Keratinocyte (primary cell): ENCODE results near the gene ESYT3. TPM values are rescaled to one million over a fixed set of nuclear protein-coding genes. Genes with fewer than 3 reads are reported as not detected.

ENCODE experiments used
- DNase-seq: peaks from one replicate; pipeline ENCODE4 v3.0.0-alpha.2; 2011; ENCODE audit warnings: low read depth, missing footprints, low spot score
- FAIRE-seq: peaks from 2 replicates; lab custom pipeline; 2011; peaks lifted over from hg19 to GRCh38; lab: Jason Lieb, UNC
- H2AFZ ChIP-seq: 2 replicates; pipeline ENCODE4 v1.6.0; 2012; ENCODE audit warnings: low read length, control low read depth, inconsistent platforms; ENCODE audit not compliant: control insufficient read depth
- H3K27ac ChIP-seq: 2 replicates; pipeline ENCODE4 v1.5.1; 2011; ENCODE audit warnings: low read length; ENCODE audit not compliant: control insufficient read depth, insufficient read depth
- H3K27me3 ChIP-seq: 3 replicates; pipeline ENCODE4 v1.6.0; 2011; ENCODE audit warnings: low read length; ENCODE audit not compliant: control insufficient read depth, insufficient read depth; ENCODE audit errors: extremely low read depth
- H3K36me3 ChIP-seq, 2 experiments: 2 replicates in 1 of 2; 3 replicates in 1 of 2; pipeline ENCODE4 v1.5.1; 2011; ENCODE audit warnings: low read length in 2 of 2, mild to moderate bottlenecking in 1 of 2; ENCODE audit not compliant: control insufficient read depth in 2 of 2, insufficient read depth in 2 of 2; ENCODE audit errors: extremely low read depth in 1 of 2
- H3K4me1 ChIP-seq: 3 replicates; pipeline ENCODE4 v1.5.1; 2011; ENCODE audit warnings: low read length; ENCODE audit not compliant: control insufficient read depth, insufficient read depth; ENCODE audit errors: extremely low read depth
- H3K4me2 ChIP-seq: 3 replicates; pipeline ENCODE4 v1.6.0; 2011; ENCODE audit warnings: low read depth, low read length; ENCODE audit not compliant: control insufficient read depth, insufficient read depth; ENCODE audit errors: extremely low read depth
- H3K4me3 ChIP-seq, 3 experiments: fragments of 200-600 bp in 1 of 3; sonication (generic) in 1 of 3; 2 replicates in 2 of 3; 3 replicates in 1 of 3; pipeline ENCODE4 v1.5.1; 2011 to 2016; ENCODE audit warnings: low read length in 3 of 3, mild to moderate bottlenecking in 3 of 3, control low read depth in 2 of 3, inconsistent platforms in 1 of 3, low read depth in 1 of 3, mixed read lengths in 1 of 3, mixed run types in 1 of 3, moderate library complexity in 1 of 3; ENCODE audit not compliant: control insufficient read depth in 2 of 3, insufficient read depth in 2 of 3; ENCODE audit errors: extremely low read depth in 1 of 3
- H3K79me2 ChIP-seq: 2 replicates; pipeline ENCODE4 v1.6.0; 2012; ENCODE audit warnings: low read length; ENCODE audit not compliant: control insufficient read depth, insufficient read depth
- H3K9ac ChIP-seq: 3 replicates; pipeline ENCODE4 v1.6.0; 2011; ENCODE audit warnings: low read length; ENCODE audit not compliant: control insufficient read depth, insufficient read depth; ENCODE audit errors: extremely low read depth
- H3K9me1 ChIP-seq: 3 replicates; pipeline ENCODE4 v1.6.0; 2011; ENCODE audit warnings: low read length; ENCODE audit not compliant: control insufficient read depth, insufficient read depth; ENCODE audit errors: extremely low read depth
- H3K9me3 ChIP-seq: 2 replicates; pipeline ENCODE4 v1.5.1; 2012; ENCODE audit warnings: low read depth, low read length; ENCODE audit not compliant: control insufficient read depth
- H4K20me1 ChIP-seq: 3 replicates; pipeline ENCODE4 v1.6.0; 2011; ENCODE audit warnings: low read length; ENCODE audit not compliant: control insufficient read depth, insufficient read depth; ENCODE audit errors: extremely low read depth
- EZH2 ChIP-seq: IDR thresholded peaks from one replicate; pipeline ENCODE4 v1.6.1; 2012; ENCODE audit warnings: inconsistent platforms, mild to moderate bottlenecking, low read length, moderate library complexity
- dilution Hi-C: fragments of 300-500 bp; cut with MboI; formaldehyde crosslinking; loops from one replicate; pipeline ENCODE4 v1.7.0; 2020; ENCODE audit warnings: low sequenced_read_pairs; ENCODE audit not compliant: extremely low pct_ligation_motif_present
- polyA plus RNA-seq, 5 experiments: library from polyadenylated mRNA; depleted of rRNA in 3 of 5; stranded (reverse) in 3 of 5; stranded (forward) in 1 of 5; unstranded in 1 of 5; fragments of >200 nt; gene quantifications; 1 replicate in 1 of 5; 2 replicates in 3 of 5; 3 replicates in 1 of 5; pipeline versions ENCODE4 v1.2.1 to v1.2.3, GENCODE V29; 2011 to 2012; ENCODE audit warnings: missing spikeins in 2 of 5, low read depth in 1 of 5, low replicate concordance in 1 of 5
- TF ChIP-seq, protein P1 (sequence below), 3 experiments: IDR thresholded peaks in 1 of 3; conservative IDR thresholded peaks in 1 of 3; optimal IDR thresholded peaks in 1 of 3; 2 replicates in 2 of 3; 3 replicates in 1 of 3; pipeline versions ENCODE3 to v1.5.1; 2011; ENCODE audit warnings: low read length in 3 of 3, mild to moderate bottlenecking in 3 of 3, moderate library complexity in 2 of 3, control low read depth in 1 of 3, inconsistent platforms in 1 of 3; ENCODE audit not compliant: insufficient read depth in 2 of 3; ENCODE audit errors: extremely low read depth in 1 of 3

The ESYT3 gene
- polyA plus RNA-seq, 1 donor (not counting 4 experiments of a cell fraction or from before 2014, with no cell fraction given) = 0.62 TPM

DNA sequence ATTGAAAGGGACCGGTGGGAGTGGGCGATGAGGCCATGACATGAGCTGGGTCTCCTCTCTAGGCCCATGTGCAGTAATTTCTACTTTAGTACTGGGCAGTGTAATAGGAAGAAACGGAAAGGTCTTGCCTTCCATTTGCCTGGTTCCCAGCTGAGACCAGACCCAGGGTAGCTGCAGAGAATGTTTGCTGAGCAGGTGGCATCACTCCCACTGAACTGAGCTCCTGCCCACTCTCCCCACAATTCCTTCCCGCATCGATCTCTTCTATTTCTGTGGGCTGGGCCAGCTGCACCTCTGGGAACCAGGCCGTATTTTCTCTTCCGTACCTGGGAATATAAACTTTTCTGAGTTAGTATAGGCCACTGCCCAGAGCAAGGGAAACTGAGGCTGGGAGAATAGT, 15.8 kb downstream of the ESYT3 start:
- Histone ChIP-seq H2AFZ (no peak overlapping the region), H4K20me1 (no peaks in the 10 kb centered on the region), H3K9me3 (no peaks in the 10 kb centered on the region), H3K36me3 (no peaks in the 10 kb centered on the region), H3K4me1 (peaks cover 13% of the 10 kb centered on the region), H3K9me1 (no peaks in the 10 kb centered on the region), H3K27me3 (no peaks in the 10 kb centered on the region), H3K9ac (no peak overlapping the region), H3K4me2 (no peak overlapping the region), H3K79me2 (no peaks in the 10 kb centered on the region), H3K27ac (no peak overlapping the region), H3K4me3 (no peak overlapping the region)
- no peak for TF ChIP-seq EZH2
- TF ChIP-seq, protein P1, sequence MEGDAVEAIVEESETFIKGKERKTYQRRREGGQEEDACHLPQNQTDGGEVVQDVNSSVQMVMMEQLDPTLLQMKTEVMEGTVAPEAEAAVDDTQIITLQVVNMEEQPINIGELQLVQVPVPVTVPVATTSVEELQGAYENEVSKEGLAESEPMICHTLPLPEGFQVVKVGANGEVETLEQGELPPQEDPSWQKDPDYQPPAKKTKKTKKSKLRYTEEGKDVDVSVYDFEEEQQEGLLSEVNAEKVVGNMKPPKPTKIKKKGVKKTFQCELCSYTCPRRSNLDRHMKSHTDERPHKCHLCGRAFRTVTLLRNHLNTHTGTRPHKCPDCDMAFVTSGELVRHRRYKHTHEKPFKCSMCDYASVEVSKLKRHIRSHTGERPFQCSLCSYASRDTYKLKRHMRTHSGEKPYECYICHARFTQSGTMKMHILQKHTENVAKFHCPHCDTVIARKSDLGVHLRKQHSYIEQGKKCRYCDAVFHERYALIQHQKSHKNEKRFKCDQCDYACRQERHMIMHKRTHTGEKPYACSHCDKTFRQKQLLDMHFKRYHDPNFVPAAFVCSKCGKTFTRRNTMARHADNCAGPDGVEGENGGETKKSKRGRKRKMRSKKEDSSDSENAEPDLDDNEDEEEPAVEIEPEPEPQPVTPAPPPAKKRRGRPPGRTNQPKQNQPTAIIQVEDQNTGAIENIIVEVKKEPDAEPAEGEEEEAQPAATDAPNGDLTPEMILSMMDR (optimal IDR thresholded peaks at IDR 0.05 in 1 of 3, IDR thresholded peaks at IDR 0.05 in 1 of 3, conservative IDR thresholded peaks at IDR 0.05 in 1 of 3; ENCODE audit: extremely low read depth in 1 of 3, insufficient read depth in 2 of 3, low read length in 3 of 3) = no peak
- no peak for DNase-seq
- no peak for FAIRE-seq
- dilution Hi-C loops = no loop called here

DNA sequence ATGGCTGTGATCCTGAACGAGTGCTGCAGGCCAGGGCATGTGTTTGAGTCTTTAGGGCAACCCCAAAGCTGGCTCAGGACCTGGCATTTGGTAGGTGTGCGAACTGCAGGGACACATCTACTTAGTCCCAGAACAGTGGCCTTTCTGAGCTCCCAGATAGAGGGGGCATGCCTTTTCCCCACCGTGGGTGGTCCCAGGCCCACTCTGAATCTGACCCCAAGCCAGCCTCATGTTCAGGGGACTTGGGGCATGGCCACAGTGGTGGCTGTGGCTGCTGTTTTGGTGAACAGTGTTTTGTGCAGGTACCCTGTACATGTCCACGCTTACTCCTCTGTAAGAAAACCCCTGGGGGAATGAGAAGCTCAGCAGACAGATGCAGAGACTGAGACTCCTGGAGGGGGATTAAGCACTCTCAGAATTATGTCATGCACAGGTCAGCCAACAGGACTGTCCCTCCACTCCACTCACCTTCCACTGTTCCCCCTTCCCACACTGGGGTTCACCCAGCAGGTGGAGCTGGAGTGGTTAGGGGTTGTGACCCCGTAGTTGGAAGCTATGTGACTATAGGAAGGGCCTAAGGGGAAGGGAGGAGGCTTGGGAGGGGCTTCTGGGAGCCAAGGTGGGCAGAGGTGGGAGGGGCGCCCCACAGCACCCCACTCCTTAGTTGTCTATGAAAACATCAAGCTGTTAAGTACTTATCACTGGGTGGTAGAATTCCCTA, 16.4 kb downstream of the ESYT3 start:
- no peak overlapping the region for H3K9ac ChIP-seq
- H3K36me3 ChIP-seq = no peaks in the 10 kb centered on the region
- H3K27ac ChIP-seq = no peak overlapping the region
- H3K4me1 ChIP-seq = peaks cover 16% of the 10 kb centered on the region
- H2AFZ ChIP-seq = no peak overlapping the region
- TF ChIP-seq, protein P1 (optimal IDR thresholded peaks at IDR 0.05 in 1 of 3, IDR thresholded peaks at IDR 0.05 in 1 of 3, conservative IDR thresholded peaks at IDR 0.05 in 1 of 3; ENCODE audit: extremely low read depth in 1 of 3, insufficient read depth in 2 of 3, low read length in 3 of 3) = peak in 1 of 3 experiments; percentile 15
- no peak for TF ChIP-seq EZH2
- no peaks in the 10 kb centered on the region for H3K79me2 ChIP-seq
- no peaks in the 10 kb centered on the region for H3K27me3 ChIP-seq
- no peak overlapping the region for H3K4me3 ChIP-seq
- DNase-seq = no peak
- FAIRE-seq = no peak
- no peaks in the 10 kb centered on the region for H4K20me1 ChIP-seq
- dilution Hi-C loops = no loop called here
- H3K9me3 ChIP-seq = no peaks in the 10 kb centered on the region
- H3K4me2 ChIP-seq = no peak overlapping the region
- H3K9me1 ChIP-seq = no peaks in the 10 kb centered on the region
